ENCODE results near the gene IP6K3.

The IP6K3 gene

GRCh38 chr6:33719326-33719987 lies 27.2 kb downstream of the IP6K3 start:
- Histone ChIP-seq H3K27me3 (ENCODE audit: control insufficient read depth, low read length) (peaks cover 34% of the 10 kb centered on the region), H3F3A (ENCODE audit: control insufficient read depth, insufficient read depth) (no peaks in the 10 kb centered on the region), H3K4me3 (ENCODE audit: low read length) (no peak overlapping the region), H3K4me1 (ENCODE audit: control insufficient read depth, low read length) (peaks cover 13% of the 10 kb centered on the region), H3K9me3 (ENCODE audit: control insufficient read depth, insufficient read depth, low read length) (no peaks in the 10 kb centered on the region), H3K79me2 (ENCODE audit: control insufficient read depth, low read length) (no peaks in the 10 kb centered on the region), H4K20me1 (ENCODE audit: control insufficient read depth, insufficient read depth, low read depth, low read length) (no peaks in the 10 kb centered on the region), H3K36me3 (ENCODE audit: control insufficient read depth, low read length) (no peaks in the 10 kb centered on the region), H3K9me2 (replicated peaks; ENCODE audit: control insufficient read depth, low read length) (no peaks in the 10 kb centered on the region), H3K27ac (ENCODE audit: low read depth, low read length) (no peak overlapping the region), H3K4me2 (ENCODE audit: low read length) (no peak overlapping the region)
- TF ChIP-seq EZH2phosphoT487 (IDR thresholded peaks at IDR 0.05; ENCODE audit: borderline replicate concordance, low read length) = no peak
- no peak for TF ChIP-seq CTCF (IDR thresholded peaks at IDR 0.05; ENCODE audit: low read depth, low read length, poor library complexity, severe bottlenecking)

- H3K9me3 ChIP-seq (ENCODE audit: control insufficient read depth, insufficient read depth, low read length) = no peaks in the 10 kb centered on the region
Measured at GRCh38 chr6:33718713-33719112, 28.0 kb downstream of the IP6K3 start.

GRCh38 chr6:33717934-33718455 lies 28.7 kb downstream of the IP6K3 start:
- no peak overlapping the region for H3K27ac ChIP-seq (ENCODE audit: low read depth, low read length)
- no peaks in the 10 kb centered on the region for H3K9me3 ChIP-seq (ENCODE audit: control insufficient read depth, insufficient read depth, low read length)
- H3K4me3 ChIP-seq (ENCODE audit: low read length) = no peak overlapping the region
- no peaks in the 10 kb centered on the region for H3K79me2 ChIP-seq (ENCODE audit: control insufficient read depth, low read length)
- H3K27me3 ChIP-seq (ENCODE audit: control insufficient read depth, low read length) = peaks cover 20% of the 10 kb centered on the region
- H3K4me1 ChIP-seq (ENCODE audit: control insufficient read depth, low read length) = peaks cover 13% of the 10 kb centered on the region
- no peaks in the 10 kb centered on the region for H3K9me2 ChIP-seq (replicated peaks; ENCODE audit: control insufficient read depth, low read length)
- no peaks in the 10 kb centered on the region for H4K20me1 ChIP-seq (ENCODE audit: control insufficient read depth, insufficient read depth, low read depth, low read length)
- no peaks in the 10 kb centered on the region; the same call in 1 of the 2 replicates for H3F3A ChIP-seq (ENCODE audit: control insufficient read depth, insufficient read depth)
- no peak overlapping the region for H3K4me2 ChIP-seq (ENCODE audit: low read length)
- no peaks in the 10 kb centered on the region for H3K36me3 ChIP-seq (ENCODE audit: control insufficient read depth, low read length)
- TF ChIP-seq EZH2phosphoT487 (IDR thresholded peaks at IDR 0.05; ENCODE audit: borderline replicate concordance, low read length) = no peak
- TF ChIP-seq CTCF (IDR thresholded peaks at IDR 0.05; ENCODE audit: low read depth, low read length, poor library complexity, severe bottlenecking) = no peak

More at GRCh38 chr6:33718713-33719112, 28.0 kb downstream of the IP6K3 start:
- no peak overlapping the region for H3K4me2 ChIP-seq (ENCODE audit: low read length)
- H4K20me1 ChIP-seq (ENCODE audit: control insufficient read depth, insufficient read depth, low read depth, low read length) = no peaks in the 10 kb centered on the region
- no peaks in the 10 kb centered on the region for H3F3A ChIP-seq (ENCODE audit: control insufficient read depth, insufficient read depth)
- H3K9me2 ChIP-seq (replicated peaks; ENCODE audit: control insufficient read depth, low read length) = no peaks in the 10 kb centered on the region
- no peak overlapping the region for H3K27ac ChIP-seq (ENCODE audit: low read depth, low read length)
- no peaks in the 10 kb centered on the region for H3K36me3 ChIP-seq (ENCODE audit: control insufficient read depth, low read length)
- no peak for TF ChIP-seq EZH2phosphoT487 (IDR thresholded peaks at IDR 0.05; ENCODE audit: borderline replicate concordance, low read length)
- no peak for TF ChIP-seq CTCF (IDR thresholded peaks at IDR 0.05; ENCODE audit: low read depth, low read length, poor library complexity, severe bottlenecking)
- no peaks in the 10 kb centered on the region for H3K79me2 ChIP-seq (ENCODE audit: control insufficient read depth, low read length)
- peaks cover 27% of the 10 kb centered on the region for H3K27me3 ChIP-seq (ENCODE audit: control insufficient read depth, low read length)
- H3K4me1 ChIP-seq (ENCODE audit: control insufficient read depth, low read length) = peaks cover 13% of the 10 kb centered on the region
- H3K4me3 ChIP-seq (ENCODE audit: low read length) = no peak overlapping the region

Measured in DOHH2 (cell line).